GM21360 (cell line): ENCODE results near the gene FGFR2.

Source experiments
- ATAC-seq: cut with Tn5 transposase; IDR thresholded peaks from one replicate; pipeline ENCODE4 v1.9.1; 2021; ENCODE audit warnings: mild to moderate bottlenecking, moderate library complexity; ENCODE audit not compliant: unreplicated experiment

FGFR2 gene

DNA sequence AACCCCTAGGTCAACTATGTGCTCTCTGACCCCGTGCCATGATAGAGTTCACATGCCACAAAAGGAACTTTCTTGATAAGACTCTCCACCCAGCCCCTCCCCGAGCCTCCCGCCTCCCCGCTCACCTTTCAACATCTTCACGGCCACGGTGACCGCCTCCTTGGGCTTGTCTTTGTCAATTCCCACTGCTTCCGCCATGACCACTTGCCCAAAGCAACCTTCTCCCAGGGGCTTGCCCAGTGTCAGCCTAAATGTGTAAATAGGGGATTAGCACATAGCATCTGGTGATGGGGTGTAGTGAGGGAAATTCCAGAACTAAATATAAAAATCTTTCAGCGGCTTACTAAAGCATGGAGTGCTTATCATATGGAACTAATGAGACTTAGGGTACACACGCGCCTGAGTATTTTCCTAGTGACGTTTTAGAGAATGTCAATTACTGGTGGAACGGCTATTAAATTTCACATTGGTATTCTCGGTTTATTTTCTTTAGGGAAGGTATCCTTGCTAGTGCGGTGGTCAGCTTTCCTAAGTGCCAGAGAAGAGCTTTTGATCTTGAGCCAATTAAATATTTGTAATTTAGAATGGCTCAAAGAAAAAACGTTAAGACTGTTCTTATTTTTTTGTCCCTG, 97.4 kb downstream of the FGFR2 start:
- no peak for ATAC-seq

DNA sequence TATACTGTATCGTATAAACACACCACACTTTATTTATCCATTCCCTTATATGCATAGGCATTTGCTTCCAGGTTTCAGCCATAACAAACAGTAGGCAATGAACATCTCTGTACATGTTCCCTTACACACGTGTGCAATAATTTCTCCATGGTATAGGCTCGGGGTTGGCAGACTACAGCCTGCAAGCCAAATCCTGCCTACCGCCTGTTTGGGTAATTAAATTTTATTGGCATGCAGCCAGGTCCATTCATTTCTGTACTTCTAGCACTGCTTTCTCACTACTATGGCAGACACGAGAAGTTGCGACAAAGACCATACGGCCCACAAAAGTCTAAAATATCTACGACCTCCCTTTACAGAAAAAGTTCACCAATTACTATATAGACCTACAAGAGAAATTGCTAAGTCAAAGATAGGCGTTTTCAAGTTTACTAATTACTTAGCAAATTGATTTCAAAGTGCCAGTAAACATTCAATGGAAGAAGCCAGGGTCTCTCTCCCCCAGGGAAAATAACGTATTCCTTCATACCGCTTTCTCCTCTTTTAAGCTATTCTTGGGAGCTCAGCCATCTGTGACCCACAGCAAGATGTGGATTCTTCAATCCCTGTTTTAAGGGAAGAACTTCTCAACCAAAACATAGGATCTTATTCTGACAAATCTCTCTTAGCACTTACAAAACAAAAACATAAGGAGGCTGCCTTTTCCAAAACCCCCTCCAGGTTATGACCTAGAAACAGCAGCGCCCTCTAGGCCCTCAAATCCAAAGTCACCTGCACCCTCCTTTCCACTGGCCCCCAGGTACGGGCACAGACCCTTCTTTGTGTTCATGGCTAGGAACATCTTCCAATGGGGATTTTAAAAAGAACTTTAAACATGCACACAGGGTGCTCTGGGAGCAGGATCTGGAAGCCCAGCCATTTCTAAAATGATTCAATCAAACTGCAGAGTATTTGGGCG, 100.5 kb downstream of the FGFR2 start:
- no peak for ATAC-seq

DNA sequence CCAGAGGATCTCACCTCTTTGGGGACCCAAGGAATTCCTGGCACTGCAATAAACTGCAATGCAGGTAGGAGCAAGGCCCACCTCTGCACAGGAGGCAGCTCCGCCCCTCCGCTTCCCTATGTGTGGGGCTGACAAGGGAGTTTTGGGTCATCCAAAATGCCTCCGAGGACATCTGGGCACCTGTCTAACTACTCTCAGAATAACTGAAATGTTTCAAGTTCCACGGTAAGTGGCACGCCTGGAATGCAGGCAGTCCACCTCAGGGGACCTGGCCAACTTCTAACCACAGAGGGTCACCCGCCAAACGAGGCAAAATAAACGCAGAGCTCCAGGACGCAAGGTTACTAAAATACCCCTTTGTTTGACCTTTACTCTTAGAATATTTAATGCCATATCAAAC, 102.5 kb downstream of the FGFR2 start:
- ATAC-seq = no peak

DNA sequence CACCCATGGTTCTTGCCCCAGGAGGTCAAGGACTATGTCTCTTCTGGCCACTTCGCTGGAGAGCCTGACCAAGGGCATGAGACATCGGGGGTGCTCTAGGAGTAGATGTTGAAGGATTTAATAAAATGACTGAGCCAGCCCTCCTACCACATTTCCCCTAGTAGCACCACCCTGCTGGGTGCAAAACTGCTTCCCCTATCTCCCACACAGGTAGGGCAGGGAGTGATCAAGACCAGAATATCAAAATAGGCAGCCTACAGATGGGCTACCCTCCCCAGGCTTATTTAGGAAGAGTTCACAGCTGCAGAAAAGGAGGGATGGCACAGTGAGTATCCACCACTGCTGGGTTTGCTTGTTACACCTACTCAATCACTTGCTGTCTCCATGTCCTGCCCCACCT, 103.9 kb downstream of the FGFR2 start:
- no peak for ATAC-seq

DNA sequence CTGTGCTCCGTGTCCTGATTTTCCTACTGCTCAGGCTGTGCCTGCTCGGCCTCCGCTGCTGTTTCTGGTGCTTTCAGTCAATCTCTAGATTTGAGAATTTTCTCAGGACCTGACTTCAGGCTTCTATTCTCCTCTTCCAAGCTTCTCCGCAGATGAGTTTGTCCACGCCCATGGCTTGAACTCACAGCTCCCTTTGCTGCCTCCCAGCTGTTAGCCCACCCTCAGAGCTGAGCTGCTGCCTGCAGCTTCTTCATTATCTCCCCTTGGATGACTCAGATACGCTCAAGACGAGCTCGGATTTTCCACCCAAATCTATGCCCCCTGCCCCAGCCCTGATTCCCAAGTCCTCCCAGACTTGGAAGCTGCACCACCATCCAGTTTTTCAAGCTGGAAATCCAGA, 104.7 kb downstream of the FGFR2 start:
- no peak for ATAC-seq

DNA sequence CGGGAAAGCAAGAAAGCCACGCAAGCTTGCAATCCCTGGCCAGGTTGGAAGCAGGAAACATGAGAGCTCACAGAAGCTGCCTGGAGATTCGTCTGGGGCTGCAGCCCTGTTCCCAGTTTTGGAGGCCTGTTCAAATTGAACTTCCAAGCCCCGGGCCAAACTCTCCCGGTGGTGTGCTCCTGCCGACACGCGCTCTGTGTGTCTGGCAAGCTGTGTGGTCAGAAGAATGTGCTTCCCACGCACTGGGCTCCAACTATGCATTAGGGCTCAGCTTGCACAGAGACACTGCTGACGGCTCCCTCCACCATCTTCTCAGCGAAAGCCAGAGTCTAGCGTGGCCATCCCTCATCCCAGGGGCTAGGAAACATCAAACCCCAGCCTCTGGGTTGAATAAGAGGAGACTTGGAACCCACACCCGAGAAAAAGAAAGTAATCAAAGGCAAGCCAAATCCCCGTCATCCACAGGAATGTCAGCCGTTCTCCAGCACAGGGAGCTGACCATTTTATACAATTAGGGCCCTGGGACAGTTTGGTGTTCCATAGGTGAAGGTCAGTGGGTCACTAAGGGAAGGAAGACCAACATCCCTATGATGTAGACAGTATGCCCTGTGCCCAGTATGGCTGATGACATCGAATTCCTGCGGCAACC, 107.2 kb downstream of the FGFR2 start:
- no peak for ATAC-seq

DNA sequence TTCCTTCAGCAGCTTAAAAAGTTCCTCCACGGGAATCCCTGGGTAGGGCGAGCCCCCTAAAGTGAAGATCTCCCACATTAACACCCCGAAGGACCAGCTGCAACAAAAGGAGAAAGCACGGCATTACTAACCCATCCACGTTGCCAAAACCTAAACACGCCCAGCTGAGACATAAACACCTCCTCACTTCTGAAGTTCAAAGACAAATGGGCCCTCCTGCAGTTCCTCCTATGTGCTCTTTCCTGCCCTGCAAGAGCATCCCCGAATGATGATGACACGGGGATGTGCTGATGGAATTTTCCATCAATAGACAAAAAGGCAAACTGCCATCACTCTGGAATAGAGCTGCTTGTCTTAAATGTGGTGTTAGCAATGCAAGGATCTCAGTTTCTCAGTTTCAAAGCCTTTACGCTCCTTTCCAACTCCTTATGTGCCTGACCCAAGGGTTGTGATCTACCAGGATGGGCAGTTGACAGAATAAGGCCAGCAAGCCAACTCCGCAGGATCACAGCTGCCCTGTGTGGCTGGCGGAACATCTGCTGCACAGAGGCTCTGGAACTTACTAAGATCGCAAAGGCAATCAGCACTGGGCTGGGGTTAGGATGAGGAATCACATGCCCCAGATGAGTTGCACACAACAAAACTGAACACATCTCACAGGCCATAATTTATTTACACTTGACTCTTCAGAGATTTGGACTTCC, 112.7 kb downstream of the FGFR2 start:
- ATAC-seq = no peak

DNA sequence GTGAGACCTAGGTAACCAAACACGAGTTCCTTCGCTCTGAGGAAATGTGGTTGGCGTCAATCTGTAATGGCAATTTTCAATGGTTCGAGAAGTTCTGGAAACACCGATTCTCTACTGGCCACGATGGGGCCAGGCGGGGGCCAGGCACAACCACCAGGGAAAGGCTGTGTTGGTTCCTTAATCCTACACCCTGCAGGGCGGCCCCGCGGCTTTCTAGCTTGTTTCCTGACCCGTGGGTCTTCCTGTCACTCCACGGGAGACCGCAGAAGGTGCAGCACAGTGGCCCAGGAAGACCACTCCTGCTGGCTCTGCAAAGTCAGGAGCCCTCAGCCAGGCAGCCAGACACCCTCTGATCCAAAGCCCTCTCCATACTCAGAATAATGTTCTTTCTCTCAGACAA, 113.4 kb downstream of the FGFR2 start:
- no peak for ATAC-seq

DNA sequence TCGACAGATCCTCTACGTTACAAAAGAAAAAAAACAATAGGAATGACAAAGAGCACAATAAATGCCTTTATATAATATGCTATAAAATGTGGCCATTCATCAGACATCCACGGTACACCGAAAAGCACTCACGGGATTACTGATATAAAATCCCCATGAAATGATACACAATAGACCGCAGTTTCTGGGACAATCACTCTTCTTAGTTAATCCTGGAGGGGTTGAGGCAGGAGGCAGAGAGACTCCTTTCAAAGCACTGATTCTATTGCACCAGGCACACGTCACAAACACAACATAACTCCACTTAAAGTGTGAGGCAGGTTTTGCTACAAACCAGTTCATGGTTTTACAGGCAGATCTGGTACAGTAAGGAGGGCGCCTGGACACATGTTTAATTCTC, 113.8 kb downstream of the FGFR2 start:
- ATAC-seq = no peak

DNA sequence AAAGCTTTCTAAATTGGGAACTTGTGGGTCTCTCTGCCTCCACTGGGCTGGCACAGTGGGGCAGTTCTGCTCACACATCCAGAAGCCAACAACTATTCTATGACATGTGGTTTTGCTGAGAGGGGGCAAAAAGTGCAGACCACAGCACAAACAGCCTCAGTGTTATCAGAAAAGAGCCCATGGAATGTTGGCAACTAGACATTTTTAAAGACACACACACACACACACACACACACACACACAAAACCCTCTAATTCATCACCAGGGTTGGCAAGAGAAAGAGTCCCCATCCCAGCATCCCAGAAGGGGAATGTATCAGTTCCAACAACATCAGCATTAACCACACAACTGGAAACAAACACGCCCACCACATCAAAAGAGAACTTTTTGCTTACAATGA, 117.1 kb downstream of the FGFR2 start:
- no peak for ATAC-seq

DNA sequence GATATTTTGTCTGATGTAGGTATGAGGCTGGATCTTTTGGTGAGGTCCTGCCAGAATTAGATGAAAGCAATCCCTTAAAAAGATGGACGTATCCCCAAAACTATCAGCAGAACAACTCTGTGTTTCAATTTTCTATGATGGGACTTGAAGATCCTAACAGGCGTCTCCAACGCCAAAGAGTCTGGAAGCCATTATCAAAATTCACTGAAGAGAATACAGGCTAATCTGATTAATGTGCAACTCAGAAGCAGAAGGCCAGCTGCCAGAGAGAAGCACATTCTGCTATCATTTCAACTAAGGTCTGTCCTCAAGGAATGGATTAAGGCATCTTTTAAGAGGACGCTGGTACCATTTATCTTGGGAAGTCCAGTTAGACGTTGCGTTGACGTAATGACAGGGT, 119.7 kb downstream of the FGFR2 start:
- ATAC-seq = no peak

DNA sequence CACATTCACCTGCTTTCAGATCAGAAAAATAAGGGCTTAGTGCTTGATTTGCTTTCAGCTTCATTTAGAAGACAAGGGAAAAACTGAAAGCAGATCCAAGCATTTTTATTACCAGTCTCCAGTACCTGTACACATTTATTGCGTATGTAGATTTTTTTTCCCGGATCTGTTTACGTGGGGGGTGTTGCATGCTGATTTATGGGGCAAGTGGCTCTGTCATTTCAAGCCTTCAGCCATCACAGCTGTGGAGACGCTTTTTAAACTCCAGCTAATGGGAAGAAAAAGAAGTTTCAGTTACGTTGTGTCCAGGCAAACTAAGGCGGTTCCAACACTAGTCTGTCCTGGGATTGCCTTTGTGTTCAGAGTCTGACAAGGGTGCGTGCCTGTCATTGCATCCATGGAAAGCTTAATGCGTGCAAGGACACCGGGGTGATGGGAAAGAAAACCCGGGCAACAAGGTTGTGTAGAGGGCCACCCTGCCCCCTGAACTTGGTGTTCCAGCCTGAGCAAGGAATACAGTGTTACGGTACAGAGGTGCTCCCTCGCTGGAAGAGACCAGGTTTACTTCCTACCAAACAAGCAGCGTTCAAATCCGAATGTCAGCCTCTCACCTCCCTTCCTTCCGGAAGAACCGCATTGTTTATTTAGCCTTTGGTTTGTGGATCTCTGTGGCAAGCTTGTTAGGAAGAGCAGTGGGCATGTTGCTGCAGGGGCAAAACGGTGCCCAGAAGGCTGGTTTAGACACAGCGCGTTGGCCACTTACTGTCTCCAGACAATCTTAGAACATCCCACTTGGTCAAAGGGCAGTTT, 128.2 kb downstream of the FGFR2 start:
- no peak for ATAC-seq

DNA sequence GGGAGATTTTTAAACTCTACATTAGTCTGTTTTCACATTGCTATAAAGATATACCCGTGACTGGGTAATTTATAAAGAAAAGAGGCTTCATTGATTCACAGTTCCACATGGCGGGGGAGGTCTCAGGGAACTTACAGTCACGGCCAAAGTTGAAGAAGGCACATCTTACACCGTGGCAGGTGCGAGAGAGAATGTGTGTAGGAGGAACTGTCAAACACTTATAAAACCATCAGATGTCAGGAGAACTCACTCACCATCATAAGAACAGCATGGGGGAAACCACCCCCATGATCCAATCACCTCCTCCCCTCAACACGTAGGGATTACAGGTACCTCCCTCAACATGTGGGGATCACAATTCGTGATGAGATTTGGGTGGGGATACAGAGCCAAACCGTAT, 129.5 kb downstream of the FGFR2 start:
- ATAC-seq = no peak

DNA sequence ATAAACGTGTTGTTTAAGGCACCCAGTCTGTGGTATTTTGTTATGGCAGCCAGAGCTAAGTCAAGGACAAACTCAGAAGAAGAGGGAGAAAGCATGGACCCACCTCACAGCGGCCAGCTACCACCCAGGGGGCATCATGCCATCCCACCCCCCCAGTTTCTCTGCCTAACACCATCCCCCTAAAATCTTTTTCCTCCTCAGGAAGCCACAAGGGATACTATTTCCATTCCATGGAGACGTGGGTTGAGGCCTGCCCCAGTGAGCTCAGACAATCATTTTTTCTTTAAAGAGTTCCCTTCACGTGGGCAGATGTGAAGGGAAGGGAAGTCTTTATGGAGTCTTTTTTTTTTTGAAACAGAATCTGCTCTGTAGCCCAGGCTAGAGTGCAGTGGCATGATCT, 131.8 kb downstream of the FGFR2 start:
- no peak for ATAC-seq

DNA sequence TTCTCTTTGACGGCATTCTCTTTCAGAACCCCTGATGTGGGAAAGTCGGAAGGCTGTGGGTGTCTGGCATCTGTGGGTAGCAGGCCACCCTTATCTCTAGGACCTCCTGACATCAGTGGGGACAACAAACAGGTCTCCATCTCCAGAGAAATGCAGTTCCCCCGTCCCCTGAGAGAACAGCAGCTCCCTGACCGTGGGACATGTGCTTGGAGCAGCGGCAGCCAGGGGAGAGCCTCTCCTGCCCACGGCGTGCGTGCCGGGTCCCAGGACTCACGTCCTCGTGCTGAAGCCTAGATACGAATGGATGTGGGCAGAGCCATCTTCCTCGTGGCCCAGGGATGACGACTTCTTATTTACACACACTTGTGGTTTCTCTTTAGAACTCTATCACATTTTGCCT, 133.0 kb downstream of the FGFR2 start:
- no peak for ATAC-seq

DNA sequence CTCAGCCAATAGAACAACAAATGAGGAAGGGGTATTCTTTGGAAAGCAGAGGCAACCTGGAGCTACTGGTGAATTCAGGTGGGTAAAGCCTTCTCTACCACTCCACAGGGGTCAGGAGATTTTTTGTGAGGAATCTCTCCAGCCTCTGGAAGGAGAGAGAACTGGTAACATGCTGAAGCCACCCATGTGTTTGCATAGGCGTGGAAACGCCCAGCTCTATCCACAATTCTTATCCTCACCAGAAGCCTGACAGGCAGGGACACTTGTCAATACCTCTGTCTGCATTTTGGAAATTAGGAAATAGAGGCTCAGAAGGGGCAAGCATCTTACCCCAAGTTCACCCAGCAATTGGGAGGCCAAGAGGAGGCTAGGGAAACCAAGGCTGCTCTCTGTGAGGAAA, 133.7 kb downstream of the FGFR2 start:
- ATAC-seq = no peak

DNA sequence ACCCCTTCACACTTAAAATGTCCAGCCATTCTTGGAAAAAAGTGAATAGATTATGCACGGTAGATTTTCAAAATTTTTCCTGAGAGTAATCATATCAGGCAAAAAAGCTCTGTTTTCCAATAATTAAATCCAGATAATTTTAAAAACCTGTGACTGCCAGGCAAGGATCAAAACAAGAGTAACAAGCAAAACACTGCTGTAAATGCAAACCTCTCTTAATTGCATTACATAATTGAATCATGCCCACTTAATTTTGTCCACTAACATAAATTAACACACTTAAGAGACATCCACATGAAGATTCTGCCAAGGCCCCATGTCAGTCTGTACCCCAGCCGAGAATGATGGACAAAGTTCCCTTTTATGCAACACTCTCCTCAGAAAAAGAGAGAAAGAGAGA, 135.3 kb downstream of the FGFR2 start:
- ATAC-seq = no peak

DNA sequence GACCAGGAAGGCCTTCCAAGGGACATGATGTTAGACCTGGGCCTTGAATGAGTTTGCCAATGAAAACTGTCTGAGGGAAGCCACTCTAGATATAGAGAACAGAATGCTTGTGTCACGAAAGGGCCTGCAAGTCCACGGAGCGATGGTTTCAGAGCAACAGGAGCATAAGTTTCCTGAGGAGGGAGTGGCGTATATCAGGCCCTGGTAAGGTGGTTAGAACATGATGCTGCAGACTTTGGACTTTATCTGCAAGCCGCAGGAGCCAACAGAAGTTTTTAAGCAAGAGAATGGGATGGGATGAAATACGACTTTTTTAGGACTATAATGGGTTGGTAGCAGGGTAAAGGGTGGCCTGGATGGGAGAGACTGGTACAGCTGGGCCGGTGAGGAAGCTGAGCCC, 136.0 kb downstream of the FGFR2 start:
- no peak for ATAC-seq

DNA sequence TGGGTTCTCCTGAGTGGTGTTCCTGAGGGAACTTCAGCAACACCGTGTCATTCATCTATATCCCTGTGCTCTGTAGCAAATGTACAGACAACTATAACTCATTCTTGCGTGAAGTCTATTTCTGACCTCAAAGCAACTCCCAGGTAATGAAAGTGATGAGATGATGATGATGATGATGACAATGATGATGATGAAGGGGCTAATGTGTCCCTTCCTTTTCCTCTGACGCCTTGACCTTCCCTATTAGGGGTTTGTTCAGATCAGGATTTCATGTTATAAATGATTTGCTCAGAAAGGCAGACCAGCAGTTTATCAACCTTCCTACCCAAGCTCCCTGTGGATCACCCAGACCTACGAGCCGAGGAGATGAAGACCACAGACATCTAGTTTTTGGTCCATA, 136.9 kb downstream of the FGFR2 start:
- no peak for ATAC-seq

DNA sequence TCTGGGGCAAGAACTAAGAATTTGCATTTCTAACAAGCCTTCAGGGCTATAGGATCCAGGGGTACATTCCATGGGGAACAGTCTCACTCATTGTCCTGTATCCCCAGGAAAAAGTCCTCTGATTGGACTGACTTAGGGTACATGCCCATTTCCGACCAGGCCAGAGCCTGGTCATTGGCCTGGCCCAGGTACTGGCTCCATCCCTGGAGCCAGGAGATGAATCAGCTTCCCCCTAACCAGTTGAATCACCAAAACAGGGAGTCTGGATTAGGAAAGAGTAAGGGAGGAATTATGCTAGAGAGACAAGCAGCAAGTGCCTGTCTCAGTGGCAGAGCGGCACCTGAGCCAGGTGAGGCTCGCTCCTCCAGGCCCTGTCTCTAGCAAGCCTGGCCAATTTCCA, 137.5 kb downstream of the FGFR2 start:
- ATAC-seq = no peak
